GM12878 (cell line): ENCODE results near the gene NLRC3. TPM values are rescaled to one million over a fixed set of nuclear protein-coding genes. Genes with fewer than 3 reads are reported as not detected.

Experiments
- ATAC-seq: fragments of 200-7000 bp; cut with Tn5 transposase; 3 replicates; pipeline ENCODE4 v1.9.1; 2020; ENCODE audit warnings: mild to moderate bottlenecking, moderate library complexity
- BruUV-seq: library from RNA; stranded (reverse); fragments of 400-500 nt; replicated peaks from 2 replicates; lab custom pipeline; 2021; lab: Mats Ljungman, UMichigan
- CTCF ChIA-PET: fragments of 300-600 bp; sonication (Branson Sonifier 250); formaldehyde crosslinking; extraction: SDS; loops from one replicate; lab custom pipeline; 2021; ENCODE audit warnings: inconsistent platforms; lab: Yijun Ruan, JAX
- POLR2A ChIA-PET: fragments of 350-600 bp; formaldehyde crosslinking; extraction: SDS; loops from one replicate; lab custom pipeline; 2021; ENCODE audit warnings: inconsistent platforms; lab: Charles Lee
- RAD21 ChIA-PET: fragments of 300-600 bp; sonication (Branson Sonifier 250); formaldehyde crosslinking; loops from one replicate; lab custom pipeline; 2023; ENCODE audit warnings: antibody characterized with exemption; ENCODE audit not compliant: unreplicated experiment; lab: Charles Lee
- SMC1A ChIA-PET: fragments of 300-600 bp; sonication (Branson Sonifier 250); formaldehyde crosslinking; loops from one replicate; lab custom pipeline; 2023; ENCODE audit not compliant: unreplicated experiment, uncharacterized antibody; lab: Charles Lee
- DNase-seq: peaks from one replicate; pipeline ENCODE4 v3.0.0-alpha.2; 2011; ENCODE audit warnings: low read depth, low spot score
- FAIRE-seq: peaks from 3 replicates; lab custom pipeline; 2011; peaks lifted over from hg19 to GRCh38; lab: Jason Lieb, UNC
- H2AFZ ChIP-seq: 2 replicates; pipeline ENCODE4 v1.6.0; 2011; ENCODE audit warnings: low read depth, low read length, control low read depth; ENCODE audit not compliant: control insufficient read depth
- H3K27ac ChIP-seq: 2 replicates; pipeline ENCODE4 v1.5.1; 2011; ENCODE audit warnings: control low read depth; ENCODE audit not compliant: control insufficient read depth, insufficient read depth
- H3K27me3 ChIP-seq, 2 experiments: replicated peaks in 1 of 2; 2 replicates each; pipeline versions ENCODE4 v1.6.0 to v1.6.1; 2011; ENCODE audit warnings: low read length in 1 of 2; ENCODE audit not compliant: control insufficient read depth in 2 of 2, insufficient read depth in 2 of 2
- H3K36me3 ChIP-seq, 2 experiments: 2 replicates each; pipeline ENCODE4 v1.5.1; 2011; ENCODE audit warnings: low read length in 1 of 2; ENCODE audit not compliant: control insufficient read depth in 2 of 2, insufficient read depth in 2 of 2
- H3K4me1 ChIP-seq: 2 replicates; pipeline ENCODE4 v1.6.1; 2011; ENCODE audit warnings: mild to moderate bottlenecking, low read length, moderate library complexity, mixed read lengths; ENCODE audit not compliant: control insufficient read depth, insufficient read depth
- H3K4me2 ChIP-seq: 2 replicates; pipeline ENCODE4 v1.6.0; 2011; ENCODE audit warnings: control low read depth; ENCODE audit not compliant: control insufficient read depth, insufficient read depth
- H3K4me3 ChIP-seq: fragments of 200-600 bp; sonication (generic); 2 replicates; pipeline ENCODE4 v1.5.1; 2016
- H3K79me2 ChIP-seq: 2 replicates; pipeline ENCODE4 v1.6.0; 2011; ENCODE audit warnings: low read length; ENCODE audit not compliant: control insufficient read depth, insufficient read depth
- H3K9ac ChIP-seq: 2 replicates; pipeline ENCODE4 v1.8.0; 2011; ENCODE audit warnings: low read length, control low read depth, mixed read lengths; ENCODE audit not compliant: control insufficient read depth, insufficient read depth
- H3K9me3 ChIP-seq: replicated peaks from 3 replicates; pipeline ENCODE4 v1.5.1; 2011; ENCODE audit warnings: mild to moderate bottlenecking, low read length; ENCODE audit not compliant: control insufficient read depth, insufficient read depth
- H4K20me1 ChIP-seq: 2 replicates; pipeline ENCODE4 v1.6.0; 2011; ENCODE audit not compliant: control insufficient read depth, insufficient read depth
- CBX3 ChIP-seq: fragments of 200-600 bp; sonication (generic); IDR thresholded peaks from 2 replicates; pipeline ENCODE4 v1.6.1; 2016; ENCODE audit warnings: low read depth, borderline replicate concordance
- CREB1 ChIP-seq: IDR thresholded peaks from 2 replicates; pipeline ENCODE4 v1.6.1; 2012; ENCODE audit warnings: low read depth, mild to moderate bottlenecking, inconsistent platforms
- EGR1 ChIP-seq, 2 experiments: IDR thresholded peaks; 1 replicate in 1 of 2; 2 replicates in 1 of 2; pipeline ENCODE4 v1.6.1; 2011 to 2012; ENCODE audit warnings: low read depth in 2 of 2, low read length in 2 of 2, borderline replicate concordance in 1 of 2, mild to moderate bottlenecking in 1 of 2, moderate library complexity in 1 of 2
- IRF4 ChIP-seq: IDR thresholded peaks from 2 replicates; pipeline ENCODE4 v1.6.1; 2011; ENCODE audit warnings: low read depth, low read length
- MEF2B ChIP-seq: fragments of 450-650 bp; IDR thresholded peaks from 2 replicates; pipeline ENCODE4 v1.6.1; 2018; ENCODE audit warnings: mild to moderate bottlenecking, moderate library complexity; ENCODE audit not compliant: partially characterized antibody, poor library complexity, severe bottlenecking
- PAX8 ChIP-seq: fragments of 450-650 bp; IDR thresholded peaks from 2 replicates; pipeline ENCODE4 v1.6.1; 2017; ENCODE audit warnings: mild to moderate bottlenecking, moderate library complexity
- RCOR1 ChIP-seq: conservative IDR thresholded peaks from 2 replicates; pipeline ENCODE4 v1.6.1; 2012; ENCODE audit warnings: low read depth, low read length, improper control_type of control experiment
- WGBS: methylation state at CpG from one replicate; pipeline ENCODE4 v1.1.6; 2016; ENCODE audit warnings: low lambda C conversion rate; ENCODE audit not compliant: insufficient replicate concordance, insufficient coverage; ENCODE audit errors: missing lambda C conversion rate; 5-methylcytosine and 5-hydroxymethylcytosine counted together
- in situ Hi-C: fragments of 300-500 bp; cut with MboI; formaldehyde crosslinking; loops from 9 replicates; pipeline ENCODE4 v1.14.3; 2018; ENCODE audit warnings: mixed read lengths
- intact Hi-C: fragments of 100-400 bp; cut with micrococcal nuclease; formaldehyde crosslinking; loops from one replicate; pipeline ENCODE4 v1.14.2; 2022; ENCODE audit not compliant: unreplicated experiment
- polyA plus RNA-seq, 11 experiments: library from polyadenylated mRNA; depleted of rRNA in 4 of 11; unstranded in 6 of 11; stranded (reverse) in 5 of 11; fragments of >200 nt; fragmentation: Nextera tagmentation in 4 of 11; fragmentation: Illumina TruSeq in 1 of 11; extraction: Ambion mirVana in 4 of 11; extraction: Trizol in 1 of 11; gene quantifications; 1 replicate in 1 of 11; 2 replicates in 10 of 11; pipeline versions ENCODE4 v1.2.1 to v1.2.3, GENCODE V29; 2011 to 2016; ENCODE audit warnings: inconsistent platforms in 2 of 11, missing spikeins in 2 of 11, low read depth in 1 of 11
- total RNA-seq, 4 experiments: library from RNA; depleted of rRNA in 3 of 4; stranded (reverse); fragments of >200 nt in 3 of 4; fragmentation: Illumina TruSeq in 1 of 4; extraction: Trizol in 1 of 4; gene quantifications; 2 replicates each; pipeline versions ENCODE4 v1.2.1 to v1.2.3, GENCODE V29; 2013 to 2021

The NLRC3 gene
- total and polyA plus RNA-seq, 10 of the 15 experiments (the other 5 are each of a cell fraction or from before 2014, with no cell fraction given) = 2.2 to 17.8 (median 7.6) TPM

DNA sequence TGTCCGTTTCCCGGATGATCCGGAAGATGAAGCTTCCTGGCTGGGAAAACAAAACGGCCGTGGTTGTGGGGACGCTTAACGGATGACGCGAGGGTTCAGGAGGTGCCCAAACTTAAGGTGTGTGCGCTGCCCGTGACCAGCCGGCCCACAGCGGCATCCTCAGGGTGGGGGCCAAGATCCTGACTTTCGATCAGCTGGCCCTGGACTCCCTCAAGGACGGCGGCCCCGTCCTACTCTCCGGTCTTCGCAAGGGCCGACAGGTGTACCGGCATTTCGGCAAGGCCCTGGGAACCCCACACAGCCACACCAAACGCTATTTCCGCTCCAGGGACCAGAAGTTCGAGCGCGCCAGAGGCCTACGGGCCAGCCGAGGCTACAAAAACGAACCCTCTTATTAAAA lies 80.8 kb downstream of the NLRC3 start (continued):
- TF ChIP-seq EGR1 (IDR thresholded peaks at IDR 0.05; ENCODE audit: borderline replicate concordance in 1 of 2, low read depth in 2 of 2, low read length in 2 of 2) (no peak), MEF2B (no peak), CREB1 (no peak), IRF4 (no peak)

DNA sequence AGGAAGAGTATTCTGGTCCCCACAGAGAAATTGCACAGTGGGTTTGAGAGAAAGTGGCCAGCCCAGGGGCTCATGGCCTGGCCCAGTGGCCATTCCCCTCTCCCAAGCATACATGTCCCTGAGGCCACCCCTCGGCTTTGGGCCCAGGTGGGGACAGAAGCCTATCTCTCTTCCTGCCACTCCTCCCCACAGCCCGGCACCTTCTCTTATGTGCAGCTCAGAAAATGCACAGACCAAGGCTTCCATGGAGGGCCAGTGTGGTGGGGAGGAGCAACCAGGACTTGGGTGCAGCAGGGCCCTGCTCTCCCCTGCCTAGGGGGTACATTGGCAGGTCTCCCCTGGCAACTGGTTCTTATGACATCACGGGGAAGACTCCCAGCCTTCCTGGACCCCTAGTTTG lies 82.0 kb downstream of the NLRC3 start, which contains the start of gene C16orf90:
Gene C16orf90, minus strand, starts transcription at position 314 of the 400 bp plus-strand sequence. Its CDS starts 68 bp downstream, at position 246.
- no peaks in the 10 kb centered on the region; the same call in 2 of the 3 replicates for H3K9me3 ChIP-seq
- POLR2A ChIA-PET = no interaction called here
- H3K4me3 ChIP-seq = no peak within 1 kb of the TSS
- SMC1A ChIA-PET = no interaction called here
- in situ Hi-C loops = no loop called here
- FAIRE-seq (no peak), DNase-seq (no peak), ATAC-seq (no peak)
- CTCF ChIA-PET = interaction anchor here (1.3 kb wide), 1 partner anchor 34 kb away, joined by 3 read pairs; no protein-coding TSS in a partner anchor
- H3K36me3 ChIP-seq = no peaks in the 10 kb centered on the region
- H3K4me2 ChIP-seq = no peak within 1 kb of the TSS
- no TSS peak for BruUV-seq
- H2AFZ ChIP-seq = no peak within 1 kb of the TSS
- intact Hi-C loops = no loop called here
- H4K20me1 ChIP-seq = no peaks in the 10 kb centered on the region
- H3K79me2 ChIP-seq = no peaks in the 10 kb centered on the region
- TF ChIP-seq CBX3 (no peak), RCOR1 (no peak), PAX8 (no peak)
- 47% methylated on average over 3 of the region's 3 CpGs for WGBS
- no peaks in the 10 kb centered on the region for H3K4me1 ChIP-seq
- H3K27me3 ChIP-seq = no peaks in the 10 kb centered on the region
- no peak within 1 kb of the TSS for H3K27ac ChIP-seq
- H3K9ac ChIP-seq = no peak within 1 kb of the TSS
- RAD21 ChIA-PET = no interaction called here
